Lower leg skin (tissue), 3 donors: ENCODE results near the gene L3MBTL3.

ENCODE experiments used
- POLR2A ChIP-seq, 2 donors: fragments of 450-650 bp; IDR thresholded peaks; one replicate each; pipeline ENCODE4 v1.6.1; 2016 to 2017; ENCODE audit warnings: antibody characterized with exemption in 2 of 2, mild to moderate bottlenecking in 1 of 2, moderate library complexity in 1 of 2
- TF ChIP-seq, protein P1 (sequence below), 3 donors: fragments of 450-650 bp; IDR thresholded peaks; one replicate each; pipeline ENCODE4 v1.5.1; 2016; ENCODE audit warnings: antibody characterized with exemption in 3 of 3, mild to moderate bottlenecking in 3 of 3, moderate library complexity in 2 of 3

DNA sequence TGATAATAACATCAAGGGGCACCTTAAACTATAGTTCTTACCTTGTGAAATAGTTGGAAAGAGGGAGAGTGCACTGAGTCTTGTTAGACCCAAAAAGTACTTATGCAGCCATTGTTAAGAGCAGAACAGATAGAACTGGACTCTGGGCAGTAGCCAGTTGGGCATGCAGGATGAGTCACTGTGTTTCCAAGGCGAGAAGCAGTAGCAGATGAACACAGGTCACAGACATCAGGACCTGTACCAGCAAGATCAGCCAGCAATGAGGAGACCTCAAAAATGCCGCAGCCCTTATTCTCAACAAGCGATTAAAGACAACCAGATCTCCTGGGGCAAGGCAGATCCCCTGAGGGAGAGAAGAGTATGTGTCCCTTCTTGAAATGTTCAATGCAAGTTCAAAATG, 125.3 kb downstream of the L3MBTL3 start:
- TF ChIP-seq POLR2A (IDR thresholded peaks at IDR 0.05): no peak
- TF ChIP-seq, protein P1, sequence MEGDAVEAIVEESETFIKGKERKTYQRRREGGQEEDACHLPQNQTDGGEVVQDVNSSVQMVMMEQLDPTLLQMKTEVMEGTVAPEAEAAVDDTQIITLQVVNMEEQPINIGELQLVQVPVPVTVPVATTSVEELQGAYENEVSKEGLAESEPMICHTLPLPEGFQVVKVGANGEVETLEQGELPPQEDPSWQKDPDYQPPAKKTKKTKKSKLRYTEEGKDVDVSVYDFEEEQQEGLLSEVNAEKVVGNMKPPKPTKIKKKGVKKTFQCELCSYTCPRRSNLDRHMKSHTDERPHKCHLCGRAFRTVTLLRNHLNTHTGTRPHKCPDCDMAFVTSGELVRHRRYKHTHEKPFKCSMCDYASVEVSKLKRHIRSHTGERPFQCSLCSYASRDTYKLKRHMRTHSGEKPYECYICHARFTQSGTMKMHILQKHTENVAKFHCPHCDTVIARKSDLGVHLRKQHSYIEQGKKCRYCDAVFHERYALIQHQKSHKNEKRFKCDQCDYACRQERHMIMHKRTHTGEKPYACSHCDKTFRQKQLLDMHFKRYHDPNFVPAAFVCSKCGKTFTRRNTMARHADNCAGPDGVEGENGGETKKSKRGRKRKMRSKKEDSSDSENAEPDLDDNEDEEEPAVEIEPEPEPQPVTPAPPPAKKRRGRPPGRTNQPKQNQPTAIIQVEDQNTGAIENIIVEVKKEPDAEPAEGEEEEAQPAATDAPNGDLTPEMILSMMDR (IDR thresholded peaks at IDR 0.05): no peak
